Neural cell (in vitro differentiated cells): ENCODE measurements around the gene SLC4A2.

Experiments
- CTCF ChIP-seq: fragments of 450-650 bp; IDR thresholded peaks from 2 replicates; pipeline ENCODE4 v1.5.1; 2014; ENCODE audit warnings: antibody characterized with exemption, mild to moderate bottlenecking, moderate library complexity; ENCODE audit not compliant: poor library complexity, severe bottlenecking
- SMC3 ChIP-seq: fragments of 450-650 bp; conservative IDR thresholded peaks from 2 replicates; pipeline ENCODE4 v1.6.1; 2014; ENCODE audit warnings: antibody characterized with exemption, mild to moderate bottlenecking, moderate library complexity; ENCODE audit not compliant: poor library complexity

- TF ChIP-seq CTCF (no peak), SMC3 (no peak)
Observed at GRCh38 chr7:151085691-151086620, 26.6 kb downstream of the SLC4A2 start, which contains the start of gene AGAP3.
